HepG2 (cell line): ENCODE data around the gene CCDC192. TPM values are rescaled to one million over a fixed set of nuclear protein-coding genes. Genes with fewer than 3 reads are reported as not detected.

Experiments
- ATAC-seq: fragments of 200-7000 bp; cut with Tn5 transposase; 3 replicates; pipeline ENCODE4 v1.9.1; 2020; ENCODE audit warnings: mild to moderate bottlenecking, moderate library complexity
- BruUV-seq: library from RNA; stranded (reverse); fragments of 400-500 nt; replicated peaks from 2 replicates; lab custom pipeline; 2021; lab: Mats Ljungman, UMichigan
- CTCF ChIA-PET: fragments of 300-600 bp; formaldehyde crosslinking; extraction: SDS; loops from one replicate; lab custom pipeline; 2021; ENCODE audit warnings: low total read pairs, inconsistent platforms, low intra/inter-chr PET ratio; lab: Yijun Ruan, JAX
- POLR2A ChIA-PET: fragments of 350-600 bp; sonication (Branson Sonifier 250); formaldehyde crosslinking; loops from one replicate; lab custom pipeline; 2020; ENCODE audit warnings: antibody characterized with exemption, inconsistent platforms; lab: Yijun Ruan, JAX
- DNase-seq: peaks from one replicate; pipeline ENCODE4 v3.0.0-alpha.2; 2015; ENCODE audit warnings: low spot score
- FAIRE-seq: peaks from 3 replicates; lab custom pipeline; 2011; peaks lifted over from hg19 to GRCh38; lab: Jason Lieb, UNC
- H2AFZ ChIP-seq: one replicate; pipeline ENCODE4 v1.6.1; 2011; ENCODE audit warnings: low read length, inconsistent platforms
- H3K27ac ChIP-seq: fragments of 300-600 bp; 3 replicates; pipeline ENCODE4 v1.8.0; 2011; ENCODE audit warnings: mixed run types, mild to moderate bottlenecking, mixed read lengths, low read length, inconsistent platforms; ENCODE audit not compliant: insufficient read depth; ENCODE audit errors: extremely low read length
- H3K27me3 ChIP-seq, 2 experiments: fragments of 200-600 bp in 1 of 2; 2 replicates in 1 of 2; 3 replicates in 1 of 2; pipeline versions ENCODE4 v1.6.0 to v1.8.0; 2011; ENCODE audit warnings: low read length in 2 of 2, mild to moderate bottlenecking in 2 of 2, moderate library complexity in 2 of 2, inconsistent platforms in 1 of 2; ENCODE audit not compliant: insufficient read depth in 2 of 2, control insufficient read depth in 1 of 2
- H3K36me3 ChIP-seq, 2 experiments: fragments of 200-600 bp in 1 of 2; replicated peaks in 1 of 2; 2 replicates in 1 of 2; 3 replicates in 1 of 2; pipeline versions ENCODE4 v1.5.1 to v1.8.0; 2011; ENCODE audit warnings: low read length in 2 of 2, inconsistent platforms in 1 of 2; ENCODE audit not compliant: insufficient read depth in 2 of 2, control insufficient read depth in 1 of 2
- H3K4me1 ChIP-seq: 2 replicates; pipeline ENCODE4 v1.5.1; 2012; ENCODE audit warnings: low read length, inconsistent platforms; ENCODE audit not compliant: insufficient read depth
- H3K4me2 ChIP-seq: 2 replicates; pipeline ENCODE4 v1.6.0; 2011; ENCODE audit warnings: low read depth, low read length, inconsistent platforms
- H3K4me3 ChIP-seq, 3 experiments: fragments of 200-600 bp in 1 of 3; sonication (generic), shearing (Covaris generic) in 1 of 3; replicated peaks in 1 of 3; 2 replicates each; pipeline ENCODE4 v1.5.1; 2011 to 2016; ENCODE audit warnings: low read length in 3 of 3, inconsistent platforms in 2 of 3, low read depth in 2 of 3, mild to moderate bottlenecking in 2 of 3, control low read depth in 1 of 3, mixed read lengths in 1 of 3; ENCODE audit not compliant: insufficient read depth in 1 of 3
- H3K79me2 ChIP-seq: one replicate; pipeline ENCODE4 v1.6.1; 2011; ENCODE audit warnings: low read length, inconsistent platforms; ENCODE audit not compliant: insufficient read depth
- H3K9ac ChIP-seq: 2 replicates; pipeline ENCODE4 v1.6.0; 2011; ENCODE audit warnings: mild to moderate bottlenecking, low read depth, low read length, inconsistent platforms; ENCODE audit not compliant: insufficient read depth
- H3K9me3 ChIP-seq: 2 replicates; pipeline ENCODE4 v1.5.1; 2012; ENCODE audit warnings: mild to moderate bottlenecking, low read length
- H4K20me1 ChIP-seq: 2 replicates; pipeline ENCODE4 v1.6.0; 2011; ENCODE audit warnings: inconsistent platforms, mild to moderate bottlenecking, low read length, moderate library complexity; ENCODE audit not compliant: insufficient read depth
- FOXK1 ChIP-seq: sonication (generic); formaldehyde crosslinking; IDR thresholded peaks from 2 replicates; pipeline ENCODE4 v1.4.0; 2020; ENCODE audit warnings: low read depth, missing genetic modification reagents, borderline replicate concordance
- IRF2 ChIP-seq: IDR thresholded peaks from 2 replicates; pipeline ENCODE4 v1.6.1; 2018; ENCODE audit warnings: missing genetic modification reagents, missing compliant biosample characterization
- KLF16 ChIP-seq, 2 experiments: sonication (generic) in 1 of 2; formaldehyde crosslinking in 1 of 2; IDR thresholded peaks; 2 replicates each; pipeline versions ENCODE4 v1.6.1 to v1.8.0; 2016 to 2023; ENCODE audit warnings: missing genetic modification reagents in 2 of 2, missing compliant biosample characterization in 1 of 2
- STAG1 ChIP-seq: sonication (generic); formaldehyde crosslinking; IDR thresholded peaks from 2 replicates; pipeline ENCODE4 v1.4.0; 2020; ENCODE audit warnings: missing genetic modification reagents
- ZNF772 ChIP-seq: sonication (generic); formaldehyde crosslinking; IDR thresholded peaks from 2 replicates; pipeline ENCODE4 v1.5.0; 2020; ENCODE audit warnings: mild to moderate bottlenecking, missing genetic modification reagents
- ZSCAN30 ChIP-seq: sonication (generic); formaldehyde crosslinking; IDR thresholded peaks from 2 replicates; pipeline ENCODE4 v1.5.0; 2020; ENCODE audit warnings: mild to moderate bottlenecking, missing genetic modification reagents
- WGBS: methylation state at CpG from one replicate; pipeline ENCODE4 v1.1.6; 2017; ENCODE audit warnings: low lambda C conversion rate; 5-methylcytosine and 5-hydroxymethylcytosine counted together
- in situ Hi-C: cut with HindIII; loops from 2 replicates; pipeline ENCODE4 v1.10.0; 2017; ENCODE audit warnings: low pct_unique_long_range_greater_than_20kb; ENCODE audit not compliant: extremely low pct_ligation_motif_present
- intact Hi-C: fragments of 100-400 bp; cut with micrococcal nuclease; formaldehyde crosslinking; loops from one replicate; pipeline ENCODE4 v1.10.0; 2022; ENCODE audit not compliant: unreplicated experiment
- polyA plus RNA-seq, 8 experiments: library from polyadenylated mRNA; depleted of rRNA in 3 of 8; stranded (reverse) in 7 of 8; unstranded in 1 of 8; fragments of >200 nt; fragmentation: Illumina TruSeq in 4 of 8; extraction: Trizol in 4 of 8; gene quantifications; 2 replicates each; pipeline versions ENCODE4 v1.2.1 to v1.2.3, GENCODE V29; 2011 to 2016; ENCODE audit warnings: low read depth in 4 of 8, missing spikeins in 1 of 8, mixed read lengths in 1 of 8; ENCODE audit not compliant: insufficient read depth in 1 of 8
- total RNA-seq, 5 experiments: library from RNA; depleted of rRNA; stranded (reverse); fragments of >200 nt; fragmentation: Illumina TruSeq; extraction: Trizol; gene quantifications; 2 replicates each; pipeline ENCODE4 v1.2.3, GENCODE V29; 2016; ENCODE audit warnings: low read depth in 1 of 5
- TF ChIP-seq, protein P1 (sequence below): sonication (generic); formaldehyde crosslinking; IDR thresholded peaks from 2 replicates; pipeline ENCODE4 v1.5.0; 2020; ENCODE audit warnings: mild to moderate bottlenecking, missing genetic modification reagents
- TF ChIP-seq, protein P2 (sequence below): sonication (generic); formaldehyde crosslinking; IDR thresholded peaks from 2 replicates; pipeline ENCODE4 v1.4.0; 2020; ENCODE audit warnings: missing genetic modification reagents, mild to moderate bottlenecking, borderline replicate concordance

Gene CCDC192
- total and polyA plus RNA-seq, 2 of the 13 experiments (the other 11 are each of a cell fraction or from before 2014, with no cell fraction given), result not detected

DNA sequence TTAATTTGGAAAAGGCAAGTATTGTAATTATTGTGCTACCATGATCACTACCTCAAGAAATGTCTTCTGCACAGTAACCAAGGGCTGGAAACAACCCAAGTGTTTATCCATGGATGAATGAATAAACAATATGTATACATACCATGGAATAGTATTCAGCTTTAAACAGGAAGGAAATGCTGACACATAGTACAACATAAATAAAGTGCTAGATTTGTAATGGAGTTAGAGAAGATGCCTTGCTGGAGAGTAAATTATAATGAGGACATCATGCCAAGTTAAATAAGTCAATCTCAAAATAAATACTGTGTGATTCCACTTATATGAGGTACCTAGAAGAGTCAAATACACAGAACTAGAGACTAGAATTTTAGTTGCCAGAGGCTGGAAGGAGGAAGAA lies 160.0 kb downstream of the CCDC192 start:
- Histone ChIP-seq H3K4me3 (no peak overlapping the region), H3K79me2 (no peaks in the 10 kb centered on the region), H3K27me3 (0 out of 5 replicates have a peak, but pooled peaks cover 0 to 1% of the 10 kb centered on the region in 2 experiments), H3K9ac (no peak overlapping the region), H4K20me1 (no peaks in the 10 kb centered on the region), H3K36me3 (no peaks in the 10 kb centered on the region)
- ATAC-seq (no peak), FAIRE-seq (no peak)
- POLR2A ChIA-PET, result no interaction called here
- TF ChIP-seq KLF16 (CRISPR knock-in tag; IDR thresholded peaks at IDR 0.05), result no peak
- TF ChIP-seq ZSCAN30, result no peak
- TF ChIP-seq ZNF772 (CRISPR knock-in tag), result no peak
- TF ChIP-seq, all 625 proteins: peak for 0
- H3K4me2 ChIP-seq, result no peak overlapping the region
- H3K27ac ChIP-seq, result no peak overlapping the region
- no peak for DNase-seq
- H3K9me3 ChIP-seq, result no peaks in the 10 kb centered on the region
- no TSS peak for BruUV-seq
- in situ Hi-C loops, result no loop called here
- intact Hi-C loops, result no loop called here
- H2AFZ ChIP-seq, result no peak overlapping the region
- CTCF ChIA-PET, result no interaction called here
- 0 out of 2 replicates have a peak, but pooled peaks cover 6% of the 10 kb centered on the region for H3K4me1 ChIP-seq

DNA sequence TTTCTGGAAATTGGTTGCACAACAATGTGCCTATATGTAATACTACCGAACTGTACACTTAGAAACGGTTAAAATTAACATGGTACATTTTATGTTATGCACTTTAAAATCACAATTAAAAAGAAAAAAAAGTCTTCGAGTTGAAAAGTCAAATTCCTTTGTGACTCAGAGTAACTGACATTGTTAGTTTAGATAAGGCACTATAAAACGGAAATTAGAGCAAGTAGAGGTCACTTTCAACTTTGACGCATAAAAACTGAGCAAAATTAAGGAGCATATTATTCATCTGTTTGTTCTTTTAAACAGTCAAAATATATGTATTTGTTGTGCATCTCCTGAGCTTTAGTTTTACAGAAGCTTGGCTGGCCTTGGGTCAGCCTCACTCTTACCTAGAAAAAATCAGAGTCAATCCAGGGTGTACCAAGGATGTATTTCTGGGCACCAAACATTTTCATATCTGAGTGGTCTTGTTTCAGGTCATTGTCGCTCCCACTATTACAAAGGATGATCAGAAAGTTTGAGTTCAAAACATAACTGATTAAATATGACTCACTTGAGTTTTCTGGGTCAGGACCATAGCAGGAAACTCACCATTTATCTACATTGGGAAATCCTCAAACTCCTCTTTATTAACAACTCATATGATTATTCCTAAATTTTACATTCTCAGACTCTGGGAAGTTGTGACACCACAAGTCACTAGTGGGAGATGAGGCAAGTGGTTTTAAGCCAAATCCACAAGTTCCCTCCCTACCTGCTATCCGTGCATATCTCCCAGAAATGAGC lies 160.6 kb downstream of the CCDC192 start:
- in situ Hi-C loops, result no loop called here
- no peak overlapping the region for H3K27ac ChIP-seq
- intact Hi-C loops, result no loop called here

More for the DNA sequence above, 160.6 kb downstream of the CCDC192 start:
- H3K4me2 ChIP-seq, result no peak overlapping the region
- DNase-seq, result no peak
- WGBS, result 9% methylated on average over 7 of the region's 7 CpGs
- TF ChIP-seq FOXK1 (CRISPR knock-in tag), result no peak
- no peak for TF ChIP-seq STAG1 (CRISPR knock-in tag)
- TF ChIP-seq, protein P1, sequence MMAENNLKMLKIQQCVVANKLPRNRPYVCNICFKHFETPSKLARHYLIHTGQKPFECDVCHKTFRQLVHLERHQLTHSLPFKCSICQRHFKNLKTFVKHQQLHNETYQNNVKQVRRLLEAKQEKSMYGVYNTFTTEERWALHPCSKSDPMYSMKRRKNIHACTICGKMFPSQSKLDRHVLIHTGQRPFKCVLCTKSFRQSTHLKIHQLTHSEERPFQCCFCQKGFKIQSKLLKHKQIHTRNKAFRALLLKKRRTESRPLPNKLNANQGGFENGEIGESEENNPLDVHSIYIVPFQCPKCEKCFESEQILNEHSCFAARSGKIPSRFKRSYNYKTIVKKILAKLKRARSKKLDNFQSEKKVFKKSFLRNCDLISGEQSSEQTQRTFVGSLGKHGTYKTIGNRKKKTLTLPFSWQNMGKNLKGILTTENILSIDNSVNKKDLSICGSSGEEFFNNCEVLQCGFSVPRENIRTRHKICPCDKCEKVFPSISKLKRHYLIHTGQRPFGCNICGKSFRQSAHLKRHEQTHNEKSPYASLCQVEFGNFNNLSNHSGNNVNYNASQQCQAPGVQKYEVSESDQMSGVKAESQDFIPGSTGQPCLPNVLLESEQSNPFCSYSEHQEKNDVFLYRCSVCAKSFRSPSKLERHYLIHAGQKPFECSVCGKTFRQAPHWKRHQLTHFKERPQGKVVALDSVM (CRISPR knock-in tag), result no peak
- TF ChIP-seq, protein P2, sequence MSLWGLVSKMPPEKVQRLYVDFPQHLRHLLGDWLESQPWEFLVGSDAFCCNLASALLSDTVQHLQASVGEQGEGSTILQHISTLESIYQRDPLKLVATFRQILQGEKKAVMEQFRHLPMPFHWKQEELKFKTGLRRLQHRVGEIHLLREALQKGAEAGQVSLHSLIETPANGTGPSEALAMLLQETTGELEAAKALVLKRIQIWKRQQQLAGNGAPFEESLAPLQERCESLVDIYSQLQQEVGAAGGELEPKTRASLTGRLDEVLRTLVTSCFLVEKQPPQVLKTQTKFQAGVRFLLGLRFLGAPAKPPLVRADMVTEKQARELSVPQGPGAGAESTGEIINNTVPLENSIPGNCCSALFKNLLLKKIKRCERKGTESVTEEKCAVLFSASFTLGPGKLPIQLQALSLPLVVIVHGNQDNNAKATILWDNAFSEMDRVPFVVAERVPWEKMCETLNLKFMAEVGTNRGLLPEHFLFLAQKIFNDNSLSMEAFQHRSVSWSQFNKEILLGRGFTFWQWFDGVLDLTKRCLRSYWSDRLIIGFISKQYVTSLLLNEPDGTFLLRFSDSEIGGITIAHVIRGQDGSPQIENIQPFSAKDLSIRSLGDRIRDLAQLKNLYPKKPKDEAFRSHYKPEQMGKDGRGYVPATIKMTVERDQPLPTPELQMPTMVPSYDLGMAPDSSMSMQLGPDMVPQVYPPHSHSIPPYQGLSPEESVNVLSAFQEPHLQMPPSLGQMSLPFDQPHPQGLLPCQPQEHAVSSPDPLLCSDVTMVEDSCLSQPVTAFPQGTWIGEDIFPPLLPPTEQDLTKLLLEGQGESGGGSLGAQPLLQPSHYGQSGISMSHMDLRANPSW (CRISPR knock-in tag), result no peak
- TF ChIP-seq IRF2 (CRISPR knock-in tag), result no peak
- TF ChIP-seq, all 625 proteins: peak for 0
- Histone ChIP-seq H3K9ac (no peak overlapping the region), H3K9me3 (no peaks in the 10 kb centered on the region), H4K20me1 (no peaks in the 10 kb centered on the region), H3K79me2 (no peaks in the 10 kb centered on the region), H3K4me3 (no peak overlapping the region), H3K4me1 (0 out of 2 replicates have a peak, but pooled peaks cover 6% of the 10 kb centered on the region), H2AFZ (no peak overlapping the region), H3K27me3 (no peaks in the 10 kb centered on the region), H3K36me3 (no peaks in the 10 kb centered on the region)
- ATAC-seq (no peak), FAIRE-seq (no peak)
- ChIA-PET POLR2A (no interaction called here), CTCF (no interaction called here)
- no TSS peak for BruUV-seq
